GM23338 (cell line): ENCODE results near the gene TMEM132D. TPM values are rescaled to one million over a fixed set of nuclear protein-coding genes. Genes with fewer than 3 reads are reported as not detected.

Experiments used
- ATAC-seq: fragments of 200-7000 bp; cut with Tn5 transposase; 3 replicates; pipeline ENCODE4 v1.9.1; 2020
- DNase-seq: peaks from one replicate; pipeline ENCODE4 v3.0.0-alpha.2; 2015; ENCODE audit warnings: low spot score
- H2AFZ ChIP-seq: fragments of 200-600 bp; sonication (generic); 2 replicates; pipeline ENCODE4 v1.8.0; 2016; ENCODE audit warnings: antibody characterized with exemption, mild to moderate bottlenecking, moderate library complexity
- H3F3A ChIP-seq: fragments of 200-600 bp; sonication (generic); replicated peaks from 2 replicates; pipeline ENCODE4 v1.8.0; 2017; ENCODE audit warnings: antibody characterized with exemption, mixed run types, low read depth
- H3K27ac ChIP-seq: fragments of 200-600 bp; sonication (generic); 2 replicates; pipeline ENCODE4 v1.6.1; 2016; ENCODE audit warnings: low read depth
- H3K27me3 ChIP-seq: fragments of 200-600 bp; sonication (generic); 2 replicates; pipeline ENCODE4 v1.8.0; 2016; ENCODE audit warnings: mild to moderate bottlenecking, mixed run types, moderate library complexity; ENCODE audit not compliant: insufficient read depth
- H3K36me3 ChIP-seq: fragments of 200-600 bp; sonication (generic); 2 replicates; pipeline ENCODE4 v1.8.0; 2016; ENCODE audit warnings: mild to moderate bottlenecking; ENCODE audit not compliant: insufficient read depth
- H3K4me1 ChIP-seq: fragments of 200-600 bp; sonication (generic); 2 replicates; pipeline ENCODE4 v1.8.0; 2016; ENCODE audit warnings: mild to moderate bottlenecking, moderate library complexity; ENCODE audit not compliant: insufficient read depth
- H3K4me2 ChIP-seq: fragments of 200-600 bp; sonication (generic); 2 replicates; pipeline ENCODE4 v1.7.1; 2017; ENCODE audit warnings: mixed run types
- H3K4me3 ChIP-seq: fragments of 200-600 bp; sonication (generic); 2 replicates; pipeline ENCODE4 v1.6.1; 2016; ENCODE audit warnings: mixed run types
- H3K79me2 ChIP-seq: fragments of 200-600 bp; sonication (generic); replicated peaks from 2 replicates; pipeline ENCODE4 v1.8.0; 2017; ENCODE audit warnings: mild to moderate bottlenecking; ENCODE audit not compliant: insufficient read depth
- H3K9me2 ChIP-seq: fragments of 200-600 bp; sonication (generic); 2 replicates; pipeline ENCODE4 v1.8.0; 2017; ENCODE audit not compliant: insufficient read depth
- H4K20me1 ChIP-seq: fragments of 200-600 bp; sonication (generic); replicated peaks from 2 replicates; pipeline ENCODE4 v1.8.0; 2017; ENCODE audit warnings: mild to moderate bottlenecking; ENCODE audit not compliant: insufficient read depth
- H3K27ac Mint-ChIP-seq: 2 replicates; pipeline ENCODE4 v1.8.0; 2020; ENCODE audit warnings: inconsistent platforms, mild to moderate bottlenecking, moderate library complexity, mixed read lengths
- H3K27me3 Mint-ChIP-seq: 3 replicates; pipeline ENCODE4 v1.8.0; 2022; ENCODE audit warnings: low read depth, mild to moderate bottlenecking, moderate library complexity, mixed read lengths, inconsistent platforms; ENCODE audit not compliant: insufficient read depth, poor library complexity
- H3K36me3 Mint-ChIP-seq: 3 replicates; pipeline ENCODE4 v1.8.0; 2021; ENCODE audit warnings: low read depth, mild to moderate bottlenecking, inconsistent platforms, moderate library complexity, mixed read lengths
- H3K4me1 Mint-ChIP-seq: 3 replicates; pipeline ENCODE4 v1.8.0; 2020; ENCODE audit warnings: mild to moderate bottlenecking, inconsistent platforms, mixed read lengths
- H3K4me3 Mint-ChIP-seq: 3 replicates; pipeline ENCODE4 v1.8.0; 2021; ENCODE audit warnings: moderate library complexity, mild to moderate bottlenecking, inconsistent platforms, mixed read lengths
- H3K9me3 Mint-ChIP-seq: 3 replicates; pipeline ENCODE4 v1.8.0; 2020; ENCODE audit warnings: moderate library complexity, mild to moderate bottlenecking, inconsistent platforms, mixed read lengths
- EZH2phosphoT487 ChIP-seq: fragments of 200-600 bp; sonication (generic); IDR thresholded peaks from one replicate; pipeline ENCODE4 v1.8.1; 2018; ENCODE audit warnings: antibody characterized with exemption; ENCODE audit not compliant: unreplicated experiment
- JUNB ChIP-seq: IDR thresholded peaks from one replicate; pipeline ENCODE4 v1.6.1; 2016; ENCODE audit warnings: antibody characterized with exemption; ENCODE audit not compliant: unreplicated experiment
- NANOG ChIP-seq: IDR thresholded peaks from 2 replicates; pipeline ENCODE4 v1.6.1; 2016; ENCODE audit warnings: antibody characterized with exemption, borderline replicate concordance
- POLR2AphosphoS5 ChIP-seq: IDR thresholded peaks from 2 replicates; pipeline ENCODE4 v1.6.1; 2016; ENCODE audit warnings: antibody characterized with exemption, low read depth
- STAT1 ChIP-seq: IDR thresholded peaks from one replicate; pipeline ENCODE4 v1.6.1; 2016; ENCODE audit warnings: antibody characterized with exemption; ENCODE audit not compliant: unreplicated experiment
- ZNF114 ChIP-seq: fragments of 250-450 bp; sonication (Bioruptor Pico); IDR thresholded peaks from 2 replicates; pipeline ENCODE4 v1.5.0; 2020; ENCODE audit warnings: mild to moderate bottlenecking, moderate library complexity
- ZNF462 ChIP-seq: fragments of 250-450 bp; sonication (Bioruptor Pico); IDR thresholded peaks from 2 replicates; pipeline ENCODE4 v1.5.0; 2020; ENCODE audit warnings: mild to moderate bottlenecking, moderate library complexity
- polyA plus RNA-seq: library from polyadenylated mRNA; unstranded; fragments of >200 nt; fragmentation: Nextera tagmentation; extraction: Ambion mirVana; gene quantifications from 2 replicates; pipeline ENCODE4 v1.2.1, GENCODE V29; 2016
- total RNA-seq: library from RNA; depleted of rRNA; stranded (reverse); fragments of >200 nt; shearing (Covaris generic); gene quantifications from 2 replicates; pipeline ENCODE4 v1.2.3, GENCODE V29; 2014
- TF ChIP-seq, protein P1 (sequence below), 2 experiments: fragments of 200-600 bp in 1 of 2; sonication (generic) in 1 of 2; conservative IDR thresholded peaks; 2 replicates each; pipeline versions ENCODE4 v1.5.1 to v1.6.1; 2016 to 2017; ENCODE audit warnings: antibody characterized with exemption in 2 of 2, low read depth in 2 of 2, mild to moderate bottlenecking in 2 of 2, moderate library complexity in 1 of 2

Gene TMEM132D
- total and polyA plus RNA-seq, 2 experiments from 2014 or later, result 0.44 to 5.3 TPM

DNA sequence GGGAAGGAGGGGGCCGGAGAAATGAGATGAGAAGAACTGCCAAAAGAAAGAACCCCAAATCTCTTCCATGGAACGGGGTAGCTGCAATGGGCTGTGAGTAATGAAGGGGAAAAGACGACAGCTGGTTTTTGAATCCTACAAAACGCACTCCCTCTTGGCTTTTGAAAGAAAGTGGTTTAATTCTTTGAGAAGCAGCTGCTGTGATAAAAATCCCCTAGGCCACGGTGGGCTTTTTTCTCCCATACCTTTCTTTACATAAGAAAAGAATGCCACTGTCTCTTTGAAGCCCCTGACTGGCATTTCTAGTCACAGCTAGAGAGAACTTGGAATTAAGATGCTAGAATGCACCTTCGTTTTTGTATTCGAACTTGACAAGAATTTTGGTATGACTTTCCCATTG is 564.5 kb downstream of the TMEM132D start:
- Histone ChIP-seq H3K27ac (no peak overlapping the region), H3K9me2 (no peaks in the 10 kb centered on the region), H2AFZ (no peak overlapping the region), H3K4me2 (no peak overlapping the region), H4K20me1 (no peaks in the 10 kb centered on the region), H3K4me1 (peaks cover 7% of the 10 kb centered on the region; the same call in 1 of the 2 replicates), H3K79me2 (no peaks in the 10 kb centered on the region), H3K36me3 (no peaks in the 10 kb centered on the region), H3K4me3 (no peak overlapping the region), H3K27me3 (no peaks in the 10 kb centered on the region), H3F3A (no peaks in the 10 kb centered on the region)
- H3K36me3 Mint-ChIP-seq, result peaks cover 22% of the 10 kb centered on the region; the same call in 2 of the 3 replicates
- H3K4me1 Mint-ChIP-seq, result no peaks in the 10 kb centered on the region
- TF ChIP-seq EZH2phosphoT487, result no peak
- TF ChIP-seq, protein P1, sequence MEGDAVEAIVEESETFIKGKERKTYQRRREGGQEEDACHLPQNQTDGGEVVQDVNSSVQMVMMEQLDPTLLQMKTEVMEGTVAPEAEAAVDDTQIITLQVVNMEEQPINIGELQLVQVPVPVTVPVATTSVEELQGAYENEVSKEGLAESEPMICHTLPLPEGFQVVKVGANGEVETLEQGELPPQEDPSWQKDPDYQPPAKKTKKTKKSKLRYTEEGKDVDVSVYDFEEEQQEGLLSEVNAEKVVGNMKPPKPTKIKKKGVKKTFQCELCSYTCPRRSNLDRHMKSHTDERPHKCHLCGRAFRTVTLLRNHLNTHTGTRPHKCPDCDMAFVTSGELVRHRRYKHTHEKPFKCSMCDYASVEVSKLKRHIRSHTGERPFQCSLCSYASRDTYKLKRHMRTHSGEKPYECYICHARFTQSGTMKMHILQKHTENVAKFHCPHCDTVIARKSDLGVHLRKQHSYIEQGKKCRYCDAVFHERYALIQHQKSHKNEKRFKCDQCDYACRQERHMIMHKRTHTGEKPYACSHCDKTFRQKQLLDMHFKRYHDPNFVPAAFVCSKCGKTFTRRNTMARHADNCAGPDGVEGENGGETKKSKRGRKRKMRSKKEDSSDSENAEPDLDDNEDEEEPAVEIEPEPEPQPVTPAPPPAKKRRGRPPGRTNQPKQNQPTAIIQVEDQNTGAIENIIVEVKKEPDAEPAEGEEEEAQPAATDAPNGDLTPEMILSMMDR (conservative IDR thresholded peaks at IDR 0.05; ENCODE audit: low read depth in 2 of 2), result no peak
- TF ChIP-seq ZNF114 (CRISPR knock-in tag), result no peak
- TF ChIP-seq POLR2AphosphoS5, result no peak
- no peak for TF ChIP-seq ZNF462 (CRISPR knock-in tag)
- TF ChIP-seq NANOG, result no peak
- no peak for TF ChIP-seq JUNB
- no peak for TF ChIP-seq STAT1
- H3K27me3 Mint-ChIP-seq, result no peaks in the 10 kb centered on the region
- H3K27ac Mint-ChIP-seq, result no peak overlapping the region
- ATAC-seq (no peak), DNase-seq (peak; percentile 43)
- no peak overlapping the region for H3K4me3 Mint-ChIP-seq
- peaks cover 95% of the 10 kb centered on the region for H3K9me3 Mint-ChIP-seq
